Fibroblast of pulmonary artery (primary cell): Measurements from ENCODE around the gene PKM.

Experiments
- DNase-seq: peaks from one replicate; pipeline ENCODE4 v3.0.0-alpha.2; 2010; ENCODE audit warnings: low read depth
- H3K4me3 ChIP-seq: replicated peaks from 2 replicates; pipeline ENCODE4 v1.5.1; 2011; ENCODE audit warnings: low read depth, mild to moderate bottlenecking, control low read depth, low read length, moderate library complexity
- TF ChIP-seq, protein P1 (sequence below): IDR thresholded peaks from 2 replicates; pipeline ENCODE4 v1.5.1; 2011; ENCODE audit warnings: mild to moderate bottlenecking, control low read depth, low read length, inconsistent platforms; ENCODE audit errors: missing control alignments

Gene PKM

DNA sequence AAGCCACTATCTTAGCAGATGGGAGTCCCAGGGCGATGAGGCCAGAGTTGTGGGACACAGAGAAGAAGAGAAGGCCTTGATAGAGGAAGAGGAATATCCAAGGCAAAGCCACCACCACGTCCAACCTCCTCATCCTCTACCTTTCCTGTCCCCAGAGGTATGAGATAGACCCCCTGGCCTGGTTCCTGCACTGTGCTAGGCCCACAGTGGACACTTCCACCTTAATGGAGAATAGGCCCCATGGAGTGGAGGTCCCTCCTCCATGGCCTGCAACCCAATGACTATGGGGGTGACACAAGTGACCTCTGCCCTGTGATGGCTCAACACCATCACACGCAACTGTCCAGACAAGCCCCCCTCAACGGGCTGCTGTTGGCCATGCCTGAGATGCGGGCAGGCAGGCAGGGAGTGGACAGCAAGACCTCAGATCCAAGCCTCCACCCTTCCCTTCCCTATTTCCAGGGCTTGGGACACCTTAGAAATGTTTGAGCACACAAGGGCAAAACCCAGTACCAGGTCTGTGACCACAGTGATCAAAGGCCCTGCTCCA, 70.2 kb downstream of the PKM start:
- H3K4me3 ChIP-seq, result no peak overlapping the region
- TF ChIP-seq, protein P1, sequence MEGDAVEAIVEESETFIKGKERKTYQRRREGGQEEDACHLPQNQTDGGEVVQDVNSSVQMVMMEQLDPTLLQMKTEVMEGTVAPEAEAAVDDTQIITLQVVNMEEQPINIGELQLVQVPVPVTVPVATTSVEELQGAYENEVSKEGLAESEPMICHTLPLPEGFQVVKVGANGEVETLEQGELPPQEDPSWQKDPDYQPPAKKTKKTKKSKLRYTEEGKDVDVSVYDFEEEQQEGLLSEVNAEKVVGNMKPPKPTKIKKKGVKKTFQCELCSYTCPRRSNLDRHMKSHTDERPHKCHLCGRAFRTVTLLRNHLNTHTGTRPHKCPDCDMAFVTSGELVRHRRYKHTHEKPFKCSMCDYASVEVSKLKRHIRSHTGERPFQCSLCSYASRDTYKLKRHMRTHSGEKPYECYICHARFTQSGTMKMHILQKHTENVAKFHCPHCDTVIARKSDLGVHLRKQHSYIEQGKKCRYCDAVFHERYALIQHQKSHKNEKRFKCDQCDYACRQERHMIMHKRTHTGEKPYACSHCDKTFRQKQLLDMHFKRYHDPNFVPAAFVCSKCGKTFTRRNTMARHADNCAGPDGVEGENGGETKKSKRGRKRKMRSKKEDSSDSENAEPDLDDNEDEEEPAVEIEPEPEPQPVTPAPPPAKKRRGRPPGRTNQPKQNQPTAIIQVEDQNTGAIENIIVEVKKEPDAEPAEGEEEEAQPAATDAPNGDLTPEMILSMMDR, result no peak
- no peak for DNase-seq

DNA sequence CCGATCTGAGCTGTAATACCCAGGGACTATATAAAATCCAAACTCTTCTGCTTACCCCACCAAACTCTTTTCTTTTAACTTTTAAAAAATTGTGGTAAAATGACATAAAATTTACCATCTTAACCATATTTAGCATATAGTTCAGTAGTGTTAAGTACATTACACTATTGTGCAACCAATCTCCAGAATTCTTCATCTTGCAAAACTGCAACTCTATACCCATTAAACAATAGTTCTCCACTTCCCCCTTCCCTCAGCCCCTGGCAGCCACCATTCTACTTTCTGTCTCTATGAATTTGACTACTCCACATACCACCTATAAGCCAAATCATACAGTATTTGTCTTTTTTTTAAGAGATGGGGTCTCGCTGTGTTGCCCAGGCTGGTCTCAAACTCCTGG, 74.1 kb downstream of the PKM start:
- DNase-seq, result no peak
- TF ChIP-seq, protein P1, result no peak
- no peak overlapping the region for H3K4me3 ChIP-seq

DNA sequence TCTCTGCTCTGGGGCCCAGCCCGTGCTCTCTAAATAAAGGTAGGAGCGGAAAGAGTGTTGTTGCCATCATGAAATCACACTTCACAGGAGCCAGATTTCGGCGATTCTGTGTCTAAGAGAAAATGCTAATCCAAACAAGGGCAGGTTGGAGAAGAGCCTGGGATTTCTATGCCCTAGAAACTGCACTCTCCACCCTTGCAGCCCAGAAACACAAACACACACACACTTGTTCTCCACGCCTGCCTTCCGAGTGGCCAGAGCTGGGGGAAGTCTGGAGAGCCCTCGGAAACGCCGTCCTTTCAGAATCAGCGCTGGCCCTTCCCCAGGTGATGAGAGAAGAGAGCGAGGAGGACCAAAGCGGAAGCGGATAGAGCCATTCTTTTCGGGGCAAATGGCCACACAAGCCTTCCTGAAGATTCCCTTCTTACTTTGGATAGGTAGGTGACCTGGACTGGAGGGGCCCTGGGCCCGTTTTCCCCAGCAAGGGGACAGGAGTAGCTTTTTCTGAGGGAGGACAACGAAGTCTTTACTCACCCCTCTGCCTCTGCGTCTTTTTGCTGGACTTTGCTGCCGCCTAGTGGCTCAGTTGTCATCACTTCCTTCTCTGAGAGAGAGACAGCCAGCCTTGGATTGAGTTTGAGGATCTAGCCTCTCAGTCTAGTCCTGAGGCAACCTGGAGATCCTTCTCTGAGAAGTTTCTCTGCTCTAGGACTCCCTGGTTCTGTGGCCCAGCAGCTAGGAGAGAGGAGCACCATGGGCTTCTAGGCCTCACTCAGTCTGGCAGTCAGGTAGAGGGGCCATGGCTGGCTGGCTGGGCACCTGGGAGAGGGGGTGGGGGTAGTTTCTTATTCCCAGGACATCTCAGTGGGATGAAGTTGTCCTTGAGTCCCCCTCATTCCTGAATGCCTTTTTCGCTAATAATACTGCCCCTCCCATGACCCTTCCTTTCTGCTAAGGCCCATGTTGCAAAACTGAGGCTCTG, 75.1 kb downstream of the PKM start:
- DNase-seq, result peak; percentile 87
- peak overlapping the region; percentile 57 for H3K4me3 ChIP-seq
- TF ChIP-seq, protein P1, result peak; percentile 92

DNA sequence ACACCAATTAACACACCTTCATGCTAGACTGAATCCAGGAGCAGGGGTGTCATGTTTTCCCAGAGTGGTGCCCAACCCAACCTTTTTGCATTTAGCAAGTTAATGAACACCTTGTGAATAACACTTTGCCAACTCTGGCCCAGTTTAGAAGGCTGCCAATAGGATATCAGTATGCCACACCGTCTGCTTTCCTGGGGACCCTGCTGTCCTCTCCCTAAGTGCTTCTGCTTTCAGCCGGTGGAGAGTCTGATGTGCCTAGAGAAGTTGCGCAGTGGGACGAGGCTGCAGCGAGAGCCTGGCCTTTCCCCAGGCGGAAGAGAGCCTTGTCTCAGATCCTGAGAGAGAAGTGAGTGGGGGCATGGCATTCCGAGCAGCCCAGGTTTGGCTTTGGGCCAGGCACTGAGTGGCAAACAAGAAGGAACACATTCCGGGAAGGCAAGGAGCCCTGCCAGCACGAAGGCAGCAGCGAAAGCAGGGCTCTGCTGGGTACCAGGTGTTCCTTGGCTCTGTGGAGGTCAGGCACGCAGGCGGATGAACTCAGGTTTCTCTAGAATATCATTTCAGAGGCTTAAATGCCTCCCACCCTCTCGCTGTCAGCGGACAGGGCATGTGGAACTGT, 75.9 kb downstream of the PKM start:
- H3K4me3 ChIP-seq, result peak overlapping the region; percentile 57
- DNase-seq, result peak; percentile 42
- TF ChIP-seq, protein P1, result no peak

DNA sequence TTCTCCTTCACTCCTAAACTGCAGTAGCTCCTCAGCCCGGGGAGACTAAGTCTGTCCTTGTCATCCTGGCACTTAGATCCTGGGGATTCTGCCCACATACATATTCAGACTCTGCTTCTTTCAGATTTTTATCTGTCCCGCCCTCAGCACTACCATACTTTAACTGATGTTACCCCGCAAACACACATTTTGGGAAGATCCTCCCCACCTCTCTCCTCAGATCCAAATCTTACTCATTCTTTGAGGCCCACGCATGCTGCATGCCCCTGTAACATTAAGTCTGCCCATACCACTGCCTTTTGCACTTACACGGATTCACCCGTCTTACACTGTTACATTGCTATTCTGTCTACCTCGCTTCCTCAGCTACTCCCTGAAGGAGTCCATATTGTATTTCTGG, 76.7 kb downstream of the PKM start:
- DNase-seq, result no peak
- no peak overlapping the region for H3K4me3 ChIP-seq
- TF ChIP-seq, protein P1, result no peak

DNA sequence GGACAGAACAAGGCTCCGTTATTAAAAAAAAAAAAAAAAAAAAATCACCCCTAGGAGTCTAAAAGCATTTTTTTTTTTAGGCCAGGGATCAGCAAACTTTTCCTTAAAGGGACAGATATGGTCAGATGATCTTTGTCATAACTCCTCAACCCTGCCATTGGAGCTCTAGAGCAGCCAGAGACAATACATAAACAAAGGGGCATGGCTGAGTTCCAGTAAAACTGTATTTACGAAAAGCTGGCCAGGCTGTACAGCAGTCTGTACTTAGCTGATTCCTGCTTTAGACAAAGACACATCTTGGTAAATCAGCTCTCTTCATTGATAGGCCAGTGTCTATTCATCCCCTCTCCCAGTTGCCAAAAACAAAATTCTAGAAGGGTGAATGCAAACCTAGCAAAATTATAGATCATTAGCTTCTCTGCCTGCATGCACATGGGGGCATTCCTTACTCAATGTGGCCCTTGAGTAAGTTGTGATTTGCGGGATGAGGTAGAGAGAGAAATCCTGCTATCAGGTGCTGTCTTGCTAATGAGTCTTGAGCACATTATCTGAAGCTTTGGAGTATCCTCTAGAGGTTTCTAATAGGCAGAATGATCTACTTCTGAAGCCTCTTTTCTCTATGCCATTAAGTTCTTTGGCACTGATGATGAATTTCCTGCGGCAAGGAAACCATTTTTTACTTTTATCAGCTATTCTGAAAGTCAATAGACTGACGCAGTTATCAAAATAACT, 77.6 kb downstream of the PKM start:
- H3K4me3 ChIP-seq, result no peak overlapping the region
- DNase-seq, result no peak
- TF ChIP-seq, protein P1, result no peak
